GM12878 (cell line): ENCODE data around the gene SLC35G2. TPM values are rescaled to one million over a fixed set of nuclear protein-coding genes. Genes with fewer than 3 reads are reported as not detected.

ENCODE experiments used
- CBX5 ChIP-seq: sonication (generic); IDR thresholded peaks from 2 replicates; pipeline ENCODE4 v1.6.1; 2016; ENCODE audit warnings: low read depth, moderate library complexity, mild to moderate bottlenecking, inconsistent platforms
- EGR1 ChIP-seq, 2 experiments: IDR thresholded peaks; 1 replicate in 1 of 2; 2 replicates in 1 of 2; pipeline ENCODE4 v1.6.1; 2011 to 2012; ENCODE audit warnings: low read depth in 2 of 2, low read length in 2 of 2, borderline replicate concordance in 1 of 2, mild to moderate bottlenecking in 1 of 2, moderate library complexity in 1 of 2
- polyA plus RNA-seq, 11 experiments: library from polyadenylated mRNA; depleted of rRNA in 4 of 11; unstranded in 6 of 11; stranded (reverse) in 5 of 11; fragments of >200 nt; fragmentation: Nextera tagmentation in 4 of 11; fragmentation: Illumina TruSeq in 1 of 11; extraction: Ambion mirVana in 4 of 11; extraction: Trizol in 1 of 11; gene quantifications; 1 replicate in 1 of 11; 2 replicates in 10 of 11; pipeline versions ENCODE4 v1.2.1 to v1.2.3, GENCODE V29; 2011 to 2016; ENCODE audit warnings: inconsistent platforms in 2 of 11, missing spikeins in 2 of 11, low read depth in 1 of 11
- total RNA-seq, 4 experiments: library from RNA; depleted of rRNA in 3 of 4; stranded (reverse); fragments of >200 nt in 3 of 4; fragmentation: Illumina TruSeq in 1 of 4; extraction: Trizol in 1 of 4; gene quantifications; 2 replicates each; pipeline versions ENCODE4 v1.2.1 to v1.2.3, GENCODE V29; 2013 to 2021
- TF ChIP-seq, protein P1 (sequence below): IDR thresholded peaks from 2 replicates; pipeline ENCODE4 v1.6.1; 2012; ENCODE audit warnings: mild to moderate bottlenecking, low read depth, low read length
- TF ChIP-seq, protein P2 (sequence below): fragments of 150-350 bp; IDR thresholded peaks from 2 replicates; pipeline ENCODE4 v1.6.1; 2014; ENCODE audit warnings: mild to moderate bottlenecking, low read depth, low read length
- TF ChIP-seq, protein P3 (sequence below): fragments of 450-650 bp; IDR thresholded peaks from 2 replicates; pipeline ENCODE4 v1.6.1; 2017; ENCODE audit warnings: antibody characterized with exemption, mild to moderate bottlenecking, moderate library complexity

SLC35G2 gene
- total and polyA plus RNA-seq, 10 of the 15 experiments (the other 5 are each of a cell fraction or from before 2014, with no cell fraction given): 0.11 to 1.9 (median 0.27) TPM

DNA sequence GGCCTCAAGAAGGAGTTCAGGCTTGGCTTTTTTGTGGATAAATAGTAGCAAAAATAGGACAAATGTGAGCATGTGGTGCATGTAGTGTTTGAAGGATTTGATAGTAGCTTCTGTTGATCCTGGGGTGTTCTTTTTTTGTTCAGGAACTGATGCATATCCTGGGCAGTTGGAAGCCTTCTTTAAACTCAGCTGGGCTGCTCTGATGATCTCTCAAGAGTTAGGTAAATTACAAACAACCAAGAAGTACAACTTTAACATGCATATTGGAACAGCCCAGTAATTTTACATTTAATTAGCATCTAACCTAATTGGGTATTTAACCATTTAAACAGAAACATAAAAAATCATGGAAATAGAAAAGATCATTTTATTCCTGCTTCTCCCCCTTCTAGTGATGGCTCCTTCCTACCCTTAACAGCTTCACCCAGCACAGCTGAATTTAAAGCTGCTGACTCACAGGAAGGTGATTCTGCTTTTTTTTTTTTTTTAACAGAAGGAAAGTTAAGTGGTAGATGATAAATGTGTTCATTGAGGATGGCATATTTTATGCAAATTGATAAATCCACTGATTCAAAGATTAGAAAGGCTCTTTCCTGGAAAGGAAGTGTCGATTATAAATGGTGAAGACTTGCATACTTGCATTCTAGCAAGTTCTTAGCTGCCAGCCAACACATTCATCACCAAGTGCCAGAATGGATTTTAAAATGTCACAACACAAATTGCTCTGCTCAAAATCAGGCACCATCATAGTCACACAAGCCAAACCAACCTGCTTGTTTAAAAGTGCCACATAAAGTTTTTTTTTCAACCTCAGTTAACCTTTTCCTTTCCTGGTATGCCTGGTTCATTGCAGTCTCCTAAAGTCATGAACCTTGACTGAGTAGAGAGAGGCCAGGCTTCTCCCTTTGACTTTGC, 20.0 kb downstream of the SLC35G2 start (continued):
- TF ChIP-seq, protein P1, sequence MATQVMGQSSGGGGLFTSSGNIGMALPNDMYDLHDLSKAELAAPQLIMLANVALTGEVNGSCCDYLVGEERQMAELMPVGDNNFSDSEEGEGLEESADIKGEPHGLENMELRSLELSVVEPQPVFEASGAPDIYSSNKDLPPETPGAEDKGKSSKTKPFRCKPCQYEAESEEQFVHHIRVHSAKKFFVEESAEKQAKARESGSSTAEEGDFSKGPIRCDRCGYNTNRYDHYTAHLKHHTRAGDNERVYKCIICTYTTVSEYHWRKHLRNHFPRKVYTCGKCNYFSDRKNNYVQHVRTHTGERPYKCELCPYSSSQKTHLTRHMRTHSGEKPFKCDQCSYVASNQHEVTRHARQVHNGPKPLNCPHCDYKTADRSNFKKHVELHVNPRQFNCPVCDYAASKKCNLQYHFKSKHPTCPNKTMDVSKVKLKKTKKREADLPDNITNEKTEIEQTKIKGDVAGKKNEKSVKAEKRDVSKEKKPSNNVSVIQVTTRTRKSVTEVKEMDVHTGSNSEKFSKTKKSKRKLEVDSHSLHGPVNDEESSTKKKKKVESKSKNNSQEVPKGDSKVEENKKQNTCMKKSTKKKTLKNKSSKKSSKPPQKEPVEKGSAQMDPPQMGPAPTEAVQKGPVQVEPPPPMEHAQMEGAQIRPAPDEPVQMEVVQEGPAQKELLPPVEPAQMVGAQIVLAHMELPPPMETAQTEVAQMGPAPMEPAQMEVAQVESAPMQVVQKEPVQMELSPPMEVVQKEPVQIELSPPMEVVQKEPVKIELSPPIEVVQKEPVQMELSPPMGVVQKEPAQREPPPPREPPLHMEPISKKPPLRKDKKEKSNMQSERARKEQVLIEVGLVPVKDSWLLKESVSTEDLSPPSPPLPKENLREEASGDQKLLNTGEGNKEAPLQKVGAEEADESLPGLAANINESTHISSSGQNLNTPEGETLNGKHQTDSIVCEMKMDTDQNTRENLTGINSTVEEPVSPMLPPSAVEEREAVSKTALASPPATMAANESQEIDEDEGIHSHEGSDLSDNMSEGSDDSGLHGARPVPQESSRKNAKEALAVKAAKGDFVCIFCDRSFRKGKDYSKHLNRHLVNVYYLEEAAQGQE: no peak
- TF ChIP-seq, protein P2, sequence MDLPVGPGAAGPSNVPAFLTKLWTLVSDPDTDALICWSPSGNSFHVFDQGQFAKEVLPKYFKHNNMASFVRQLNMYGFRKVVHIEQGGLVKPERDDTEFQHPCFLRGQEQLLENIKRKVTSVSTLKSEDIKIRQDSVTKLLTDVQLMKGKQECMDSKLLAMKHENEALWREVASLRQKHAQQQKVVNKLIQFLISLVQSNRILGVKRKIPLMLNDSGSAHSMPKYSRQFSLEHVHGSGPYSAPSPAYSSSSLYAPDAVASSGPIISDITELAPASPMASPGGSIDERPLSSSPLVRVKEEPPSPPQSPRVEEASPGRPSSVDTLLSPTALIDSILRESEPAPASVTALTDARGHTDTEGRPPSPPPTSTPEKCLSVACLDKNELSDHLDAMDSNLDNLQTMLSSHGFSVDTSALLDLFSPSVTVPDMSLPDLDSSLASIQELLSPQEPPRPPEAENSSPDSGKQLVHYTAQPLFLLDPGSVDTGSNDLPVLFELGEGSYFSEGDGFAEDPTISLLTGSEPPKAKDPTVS: no peak
- TF ChIP-seq EGR1 (IDR thresholded peaks at IDR 0.05; ENCODE audit: borderline replicate concordance in 1 of 2, low read depth in 2 of 2, low read length in 2 of 2): no peak
- no peak for TF ChIP-seq CBX5
- TF ChIP-seq, protein P3, sequence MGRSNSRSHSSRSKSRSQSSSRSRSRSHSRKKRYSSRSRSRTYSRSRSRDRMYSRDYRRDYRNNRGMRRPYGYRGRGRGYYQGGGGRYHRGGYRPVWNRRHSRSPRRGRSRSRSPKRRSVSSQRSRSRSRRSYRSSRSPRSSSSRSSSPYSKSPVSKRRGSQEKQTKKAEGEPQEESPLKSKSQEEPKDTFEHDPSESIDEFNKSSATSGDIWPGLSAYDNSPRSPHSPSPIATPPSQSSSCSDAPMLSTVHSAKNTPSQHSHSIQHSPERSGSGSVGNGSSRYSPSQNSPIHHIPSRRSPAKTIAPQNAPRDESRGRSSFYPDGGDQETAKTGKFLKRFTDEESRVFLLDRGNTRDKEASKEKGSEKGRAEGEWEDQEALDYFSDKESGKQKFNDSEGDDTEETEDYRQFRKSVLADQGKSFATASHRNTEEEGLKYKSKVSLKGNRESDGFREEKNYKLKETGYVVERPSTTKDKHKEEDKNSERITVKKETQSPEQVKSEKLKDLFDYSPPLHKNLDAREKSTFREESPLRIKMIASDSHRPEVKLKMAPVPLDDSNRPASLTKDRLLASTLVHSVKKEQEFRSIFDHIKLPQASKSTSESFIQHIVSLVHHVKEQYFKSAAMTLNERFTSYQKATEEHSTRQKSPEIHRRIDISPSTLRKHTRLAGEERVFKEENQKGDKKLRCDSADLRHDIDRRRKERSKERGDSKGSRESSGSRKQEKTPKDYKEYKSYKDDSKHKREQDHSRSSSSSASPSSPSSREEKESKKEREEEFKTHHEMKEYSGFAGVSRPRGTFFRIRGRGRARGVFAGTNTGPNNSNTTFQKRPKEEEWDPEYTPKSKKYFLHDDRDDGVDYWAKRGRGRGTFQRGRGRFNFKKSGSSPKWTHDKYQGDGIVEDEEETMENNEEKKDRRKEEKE: no peak
